Measurements from ENCODE around the gene KHNYN. TPM values are rescaled to one million over a fixed set of nuclear protein-coding genes. Genes with fewer than 3 reads are reported as not detected.

KHNYN gene
- total and polyA plus RNA-seq, 2 of the 8 experiments (the other 6 are each of a cell fraction or from before 2014, with no cell fraction given), result 7.6 to 22.3 TPM

GRCh38 chr14:24435192-24435810, 5.5 kb downstream of the KHNYN start:
- Histone ChIP-seq H3K23me2 (ENCODE audit: low read depth, low read length) (peaks cover 4% of the 10 kb centered on the region; the same call in 1 of the 2 replicates), H3K79me1 (ENCODE audit: low read depth, low read length) (no peaks in the 10 kb centered on the region; the same call in 1 of the 2 replicates), H3K27me3 (replicated peaks in 1 of 4; ENCODE audit: control insufficient read depth in 3 of 4, extremely low read depth in 1 of 4, insufficient read depth in 3 of 4, low read length in 3 of 4) (no peaks in the 10 kb centered on the region), H3K4me2 (ENCODE audit: insufficient read depth in 1 of 2, low read depth in 2 of 2, low read length in 2 of 2) (no peak overlapping the region), H3K14ac (ENCODE audit: insufficient read length) (no peak overlapping the region), H3K36me3 (ENCODE audit: control insufficient read depth in 2 of 4, insufficient read depth in 4 of 4, low read length in 3 of 4) (peaks cover 8 to 19% (median 13%) of the 10 kb centered on the region in 4 experiments; a peak in 7 of 8 replicates), H3K4ac (replicated peaks; ENCODE audit: insufficient read length, low read depth, low read length) (no peak overlapping the region), H3K9ac (replicated peaks in 1 of 4; ENCODE audit: extremely low read depth in 1 of 4, low read depth in 3 of 4, low read length in 3 of 4) (no peak overlapping the region), H3K56ac (replicated peaks; ENCODE audit: insufficient read length, low read depth, low read length) (no peak overlapping the region), H4K20me1 (replicated peaks in 1 of 2; ENCODE audit: control insufficient read depth in 1 of 2, insufficient read depth in 2 of 2, low read length in 2 of 2) (peaks cover 1 to 9% of the 10 kb centered on the region in 2 experiments), H2BK12ac (ENCODE audit: low read depth, low read length) (no peak overlapping the region), H3K27ac (ENCODE audit: low read depth, low read length) (no peak overlapping the region), H2BK5ac (ENCODE audit: low read depth, low read length) (no peak overlapping the region), H3K18ac (ENCODE audit: extremely low read depth, low read length) (no peak overlapping the region), H4K91ac (replicated peaks; ENCODE audit: insufficient read length, low read length) (no peak overlapping the region), H3K4me1 (replicated peaks in 1 of 4; ENCODE audit: control insufficient read depth in 3 of 4, insufficient read depth in 4 of 4, low read length in 3 of 4) (peaks cover 3 to 12% (median 9%) of the 10 kb centered on the region in 4 experiments), H3K79me2 (ENCODE audit: control insufficient read depth in 1 of 2, insufficient read depth in 2 of 2, low read length in 2 of 2) (no peaks in the 10 kb centered on the region), H3K4me3 (ENCODE audit: extremely low read depth in 1 of 4, insufficient read depth in 2 of 4, low read depth in 3 of 4, low read length in 4 of 4) (no peak overlapping the region), H2BK15ac (ENCODE audit: low read length) (no peak overlapping the region), H2BK120ac (replicated peaks; ENCODE audit: low read depth, low read length) (no peak overlapping the region), H2AFZ (ENCODE audit: low read length) (no peak overlapping the region), H4K8ac (ENCODE audit: extremely low read depth, insufficient read depth, low read length) (no peak overlapping the region), H4K5ac (ENCODE audit: insufficient read length, low read depth, low read length) (no peak overlapping the region), H2BK20ac (ENCODE audit: low read length) (no peak overlapping the region), H3K23ac (ENCODE audit: insufficient read length) (no peak overlapping the region), H2AK5ac (ENCODE audit: low read depth, low read length) (no peak overlapping the region), H3K9me3 (ENCODE audit: insufficient read depth in 2 of 2, low read depth in 1 of 2, low read length in 1 of 2) (no peaks in the 10 kb centered on the region)
- ChIA-PET CTCF (ENCODE audit: partially characterized antibody) (interaction anchor here (0.8 to 21.3 kb wide), 23 partner anchors 9 to 321 kb away, joined by 3 to 664 read pairs (median 6); partner anchors contain the start of genes ADCY4, CIDEB, DCAF11 and RIPK3), POLR2A (ENCODE audit: partially characterized antibody) (interaction anchor here (0.6 to 3.2 kb wide), 11 partner anchors 11 to 428 kb away, joined by 3 to 25 read pairs (median 4); partner anchors contain the start of genes ADCY4, NYNRIN and RIPK3)
- 96% methylated on average over 2 of the region's 2 CpGs; no CpG with 5 or more reads in 1 of the 2 experiments for WGBS, 2 experiments (ENCODE audit: extremely low coverage in 1 of 2, insufficient coverage in 1 of 2, insufficient read length in 1 of 2, insufficient replicate concordance in 2 of 2, low coverage in 1 of 2, low lambda C conversion rate in 2 of 2, missing lambda C conversion rate in 1 of 2)
- FAIRE-seq (no peak), DNase-seq (ENCODE audit: low read depth in 1 of 2, low spot score in 2 of 2) (no peak)
- no peak for TF ChIP-seq CTCF (IDR thresholded peaks at IDR 0.05; ENCODE audit: control extremely low read depth in 1 of 3, insufficient read depth in 1 of 3, low read depth in 1 of 3, low read length in 3 of 3)
- TF ChIP-seq GTF2F1 (IDR thresholded peaks at IDR 0.05; ENCODE audit: borderline replicate concordance, low read depth, low read length), result no peak
- no peak for TF ChIP-seq YY1 (IDR thresholded peaks at IDR 0.05; ENCODE audit: low read depth, low read length)
- no peak for TF ChIP-seq SIX5 (IDR thresholded peaks at IDR 0.05; ENCODE audit: low read depth, low read length)
- TF ChIP-seq KDM5A (IDR thresholded peaks at IDR 0.05; ENCODE audit: low read length), result no peak
- no peak for TF ChIP-seq SP4 (IDR thresholded peaks at IDR 0.05; ENCODE audit: low read length)
- no peak for TF ChIP-seq GABPA (IDR thresholded peaks at IDR 0.05; ENCODE audit: borderline replicate concordance, insufficient read depth, low read length)
- TF ChIP-seq MAX (IDR thresholded peaks at IDR 0.05), result no peak
